IgD-negative memory B cell (primary cell): ENCODE data around the gene CDC25B. TPM values are rescaled to one million over a fixed set of nuclear protein-coding genes. Genes with fewer than 3 reads are reported as not detected.
"Not testable (repeated sequence)": the region's sequence is repeated elsewhere in the genome, so short reads cannot be mapped to it uniquely, and the experiment has no call there.

Experiments used
- H3K27ac Mint-ChIP-seq, 3 donors: one replicate each; pipeline ENCODE4 v1.8.0; 2020 to 2022; ENCODE audit warnings: mild to moderate bottlenecking in 3 of 3, mixed read lengths in 3 of 3, moderate library complexity in 1 of 3
- H3K27me3 Mint-ChIP-seq: one replicate; pipeline ENCODE4 v1.8.0; 2021; ENCODE audit warnings: mixed read lengths
- H3K36me3 Mint-ChIP-seq: one replicate; pipeline ENCODE4 v1.8.0; 2020; ENCODE audit warnings: mild to moderate bottlenecking, mixed read lengths
- H3K4me1 Mint-ChIP-seq, 3 donors: one replicate each; pipeline ENCODE4 v1.8.0; 2020 to 2022; ENCODE audit warnings: mixed read lengths in 3 of 3, mild to moderate bottlenecking in 1 of 3
- H3K4me3 Mint-ChIP-seq, 4 donors: one replicate each; pipeline ENCODE4 v1.8.0; 2020 to 2022; ENCODE audit warnings: mild to moderate bottlenecking in 4 of 4, mixed read lengths in 4 of 4, moderate library complexity in 3 of 4
- H3K9me3 Mint-ChIP-seq, 3 donors: one replicate each; pipeline ENCODE4 v1.8.0; 2020 to 2021; ENCODE audit warnings: mixed read lengths in 3 of 3, mild to moderate bottlenecking in 1 of 3
- polyA plus RNA-seq: library from polyadenylated mRNA; unstranded; fragments of 300-500 nt; fragmentation: Illumina TruSeq; gene quantifications from one replicate; pipeline ENCODE4 v1.2.3, GENCODE V29; 2021

The CDC25B gene
- polyA plus RNA-seq, 1 donor from 2014 or later, result 20.0 TPM

- Mint-ChIP-seq H3K27ac (peak overlapping the region in 2 of 3 donors; percentile 70 to 76), H3K4me3 (peak overlapping the region; percentile 50 to 94 (median 87)), H3K27me3 (no peaks in the 10 kb centered on the region), H3K4me1 (peaks cover 20 to 24% (median 20%) of the 10 kb centered on the region in 3 donors), H3K36me3 (peaks cover 1% of the 10 kb centered on the region), H3K9me3 (no peaks in the 10 kb centered on the region)
Measured at GRCh38 chr20:3786126-3786484, 10.0 kb upstream of the CDC25B start.

DNA sequence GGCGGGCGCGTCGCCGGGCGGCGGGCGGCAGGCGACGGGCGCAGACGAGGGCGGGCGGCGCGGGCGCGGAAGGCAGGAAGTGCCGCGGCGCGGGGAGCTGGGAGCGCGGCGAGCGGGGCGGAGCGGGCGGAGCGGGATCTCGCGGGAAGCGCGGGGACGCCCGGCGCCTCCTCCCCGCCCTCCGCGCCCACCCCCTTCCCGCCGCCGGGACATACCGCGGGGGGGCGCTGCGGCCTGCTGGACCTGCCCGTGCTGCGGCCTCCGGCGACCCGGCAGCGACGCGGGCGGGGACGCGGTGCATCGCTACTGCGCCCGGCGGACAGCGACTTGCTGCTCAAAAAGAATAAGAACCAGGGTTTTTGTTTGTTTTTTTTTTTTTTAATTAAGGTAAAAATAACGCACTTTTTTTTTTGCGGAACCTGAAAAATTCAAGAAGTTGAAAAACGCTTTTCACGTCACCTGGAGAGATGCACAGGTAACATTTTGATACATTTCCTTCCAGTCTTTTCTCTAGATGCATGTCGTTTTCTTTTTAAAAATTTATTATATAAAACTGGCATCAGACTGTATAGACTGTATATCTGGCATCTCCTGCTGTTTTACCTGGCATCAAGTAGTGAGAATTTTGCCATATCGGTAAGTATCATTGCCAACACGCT, 9.3 kb upstream of the CDC25B start, which contains the start of gene CENPB:
CENPB (minus strand) TSS at position 76 of the 659 bp plus-strand sequence. CDS start 257 bp downstream, outside the sequence.
- Mint-ChIP-seq H3K4me3 (peak within 1 kb of the TSS; percentile 83 to 94 (median 88)), H3K9me3 (no peaks in the 10 kb centered on the region), H3K36me3 (no peaks in the 10 kb centered on the region), H3K4me1 (peaks cover 16 to 19% (median 16%) of the 10 kb centered on the region in 3 donors), H3K27me3 (no peaks in the 10 kb centered on the region), H3K27ac (peak within 1 kb of the TSS in 2 of 3 donors; percentile 76 to 78)

DNA sequence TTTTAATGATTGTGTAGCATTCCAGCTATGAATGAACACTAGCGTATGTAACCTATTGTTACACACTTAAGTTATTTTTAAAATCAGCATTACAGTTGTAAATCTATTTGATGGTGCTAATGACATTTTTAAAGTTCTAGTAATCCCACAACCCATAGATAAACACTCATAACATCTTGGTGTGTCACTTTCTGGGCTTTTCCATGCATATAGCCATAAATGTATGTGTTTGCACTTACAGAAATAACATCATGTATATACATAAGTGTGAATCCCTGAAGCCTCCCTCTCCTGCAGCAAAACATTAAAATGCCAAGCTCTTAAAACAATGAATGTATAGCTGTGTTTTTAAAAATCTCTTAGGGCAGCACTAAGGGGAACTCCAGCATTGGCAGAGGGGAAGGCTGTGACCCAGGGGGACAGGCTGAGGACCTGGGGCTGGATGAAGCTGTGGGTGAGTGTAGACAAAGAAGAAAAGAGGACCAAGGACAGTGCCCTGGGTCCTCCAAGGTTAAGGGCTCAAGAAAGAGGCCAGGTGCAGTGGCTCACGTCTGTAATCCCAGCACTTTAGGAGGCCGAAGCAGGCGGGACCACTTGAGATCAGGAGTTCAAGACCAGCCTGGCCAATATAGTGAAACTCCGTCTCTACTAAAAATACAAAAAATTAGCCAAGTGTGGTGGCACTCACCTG, 8.6 kb upstream of the CDC25B start:
- Mint-ChIP-seq H3K27me3 (no peaks in the 10 kb centered on the region), H3K4me3 (peak overlapping the region; percentile 69 to 84 (median 76)), H3K4me1 (peaks cover 14 to 16% (median 16%) of the 10 kb centered on the region in 3 donors), H3K36me3 (no peaks in the 10 kb centered on the region), H3K9me3 (no peaks in the 10 kb centered on the region), H3K27ac (peak overlapping the region in 2 of 3 donors; percentile 67 to 78)

DNA sequence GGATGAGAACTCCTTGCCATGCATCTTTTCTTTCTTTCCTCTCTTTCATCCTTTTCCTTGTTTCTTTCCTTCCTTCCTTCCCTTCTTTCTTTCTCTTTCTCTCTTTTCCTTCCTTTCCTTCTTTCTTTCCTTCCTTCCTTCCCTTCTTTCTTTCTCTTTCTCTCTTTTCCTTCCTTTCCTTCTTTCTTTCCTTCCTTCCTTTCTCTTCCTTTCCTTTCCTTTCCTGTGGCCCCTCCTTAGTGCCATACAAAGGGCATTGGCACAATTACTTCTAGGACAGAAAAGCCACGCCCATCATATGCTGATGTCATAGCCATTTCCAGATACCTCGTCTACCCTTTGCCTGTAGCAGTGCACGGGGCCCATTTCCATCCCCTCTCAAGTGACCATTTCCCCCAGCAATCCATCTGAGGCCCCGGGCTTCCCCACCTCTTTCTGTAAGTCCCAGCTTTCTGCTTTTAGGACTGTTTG, 7.4 kb upstream of the CDC25B start:
- H3K9me3 Mint-ChIP-seq, result no peaks in the 10 kb centered on the region
- H3K4me3 Mint-ChIP-seq, result peak overlapping the region in 2 of 4 donors; percentile 70 to 84
- peak overlapping the region in 1 of 3 donors; percentile 79 for H3K27ac Mint-ChIP-seq
- peaks cover 13 to 16% (median 14%) of the 10 kb centered on the region in 3 donors for H3K4me1 Mint-ChIP-seq
- no peaks in the 10 kb centered on the region for H3K36me3 Mint-ChIP-seq
- H3K27me3 Mint-ChIP-seq, result no peaks in the 10 kb centered on the region

DNA sequence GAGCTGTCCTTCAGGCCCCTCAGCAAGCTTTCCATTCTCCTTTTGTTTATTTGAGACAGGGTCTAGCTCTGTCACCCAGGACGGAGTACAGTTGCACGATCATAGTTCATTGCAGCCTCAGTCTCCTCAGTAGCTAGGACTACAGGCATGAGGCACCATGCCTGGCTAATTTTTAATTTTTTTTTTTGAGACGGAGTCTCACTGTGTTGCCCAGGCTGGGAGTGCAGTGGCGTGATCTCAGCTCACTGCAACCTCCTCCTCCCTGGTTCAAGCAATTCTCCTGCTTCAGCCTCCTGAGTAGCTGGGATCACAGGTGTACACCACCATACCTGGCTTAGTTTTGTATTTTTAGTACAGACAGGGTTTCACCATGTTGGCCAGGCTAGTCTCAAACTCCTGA, 6.9 kb upstream of the CDC25B start:
- Mint-ChIP-seq H3K4me3 (peak overlapping the region in 2 of 4 donors; percentile 70 to 84), H3K27ac (peak overlapping the region in 1 of 3 donors; percentile 79), H3K4me1 (peaks cover 13 to 16% (median 14%) of the 10 kb centered on the region in 3 donors)
- H3K27me3 Mint-ChIP-seq, H3K9me3 Mint-ChIP-seq, H3K36me3 Mint-ChIP-seq: not testable (repeated sequence)

- peak overlapping the region in 2 of 4 donors; percentile 44 to 98 for H3K4me3 Mint-ChIP-seq
- not testable (repeated sequence) for H3K9me3 Mint-ChIP-seq, H3K27me3 Mint-ChIP-seq, H3K36me3 Mint-ChIP-seq
- H3K27ac Mint-ChIP-seq, result peak overlapping the region in 1 of 3 donors; percentile 43
- H3K4me1 Mint-ChIP-seq, result peaks cover 24 to 27% (median 26%) of the 10 kb centered on the region in 3 donors
Measured at GRCh38 chr20:3794168-3794567, 1.9 kb upstream of the CDC25B start.

- H3K36me3 Mint-ChIP-seq, result no peaks in the 10 kb centered on the region
- no peaks in the 10 kb centered on the region for H3K27me3 Mint-ChIP-seq
- H3K4me1 Mint-ChIP-seq, result peaks cover 29 to 34% (median 33%) of the 10 kb centered on the region in 3 donors
- H3K9me3 Mint-ChIP-seq, result no peaks in the 10 kb centered on the region
- peak overlapping the region; percentile 90 to 98 (median 96) for H3K4me3 Mint-ChIP-seq
- peak overlapping the region; percentile 94 to 99 (median 97) for H3K27ac Mint-ChIP-seq
Measured at GRCh38 chr20:3794701-3795420, 1.2 kb upstream of the CDC25B start.

DNA sequence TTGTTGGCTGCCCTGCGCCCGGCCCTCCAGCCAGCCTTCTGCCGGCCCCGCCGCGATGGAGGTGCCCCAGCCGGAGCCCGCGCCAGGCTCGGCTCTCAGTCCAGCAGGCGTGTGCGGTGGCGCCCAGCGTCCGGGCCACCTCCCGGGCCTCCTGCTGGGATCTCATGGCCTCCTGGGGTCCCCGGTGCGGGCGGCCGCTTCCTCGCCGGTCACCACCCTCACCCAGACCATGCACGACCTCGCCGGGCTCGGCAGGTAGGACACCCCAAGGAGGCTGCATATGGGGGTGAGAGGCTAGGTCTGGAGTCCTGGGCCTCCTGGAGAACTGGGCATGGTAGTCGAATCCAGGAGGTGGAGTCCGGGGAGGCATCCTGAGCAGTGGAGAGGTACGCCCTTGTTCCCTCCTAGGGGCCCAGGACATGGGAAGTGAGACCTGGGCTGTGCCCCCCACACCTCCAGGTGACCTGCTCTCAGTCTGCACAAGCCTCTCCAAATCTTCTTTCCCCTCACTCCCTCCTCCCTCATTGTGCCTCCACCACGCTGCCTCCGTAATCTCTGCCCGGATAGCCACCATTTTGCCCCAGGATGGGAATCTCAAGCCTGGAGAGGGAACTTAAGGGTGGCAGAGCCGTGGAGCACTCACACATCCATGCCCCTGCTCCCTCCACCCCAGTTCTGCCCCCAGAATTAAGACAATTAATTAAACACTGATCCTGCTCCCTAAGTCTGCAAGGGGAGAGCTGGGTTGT, 541 bp downstream of the CDC25B start:
- H3K36me3 Mint-ChIP-seq, result no peaks in the 10 kb centered on the region
- H3K27ac Mint-ChIP-seq, result peak overlapping the region in 2 of 3 donors; percentile 13 to 99
- peaks cover 36 to 42% (median 38%) of the 10 kb centered on the region in 3 donors for H3K4me1 Mint-ChIP-seq
- no peaks in the 10 kb centered on the region for H3K27me3 Mint-ChIP-seq
- no peaks in the 10 kb centered on the region for H3K9me3 Mint-ChIP-seq
- H3K4me3 Mint-ChIP-seq, result peak overlapping the region; percentile 76 to 98 (median 91)

- Mint-ChIP-seq H3K27ac (peak overlapping the region in 1 of 3 donors; percentile 98), H3K4me3 (peak overlapping the region; percentile 76 to 91 (median 89)), H3K4me1 (peaks cover 36 to 42% (median 38%) of the 10 kb centered on the region in 3 donors), H3K9me3 (no peaks in the 10 kb centered on the region), H3K27me3 (no peaks in the 10 kb centered on the region), H3K36me3 (no peaks in the 10 kb centered on the region)
Measured at GRCh38 chr20:3797226-3797545, 1.1 kb downstream of the CDC25B start.

GRCh38 chr20:3797592-3798372, 1.7 kb downstream of the CDC25B start:
- Mint-ChIP-seq H3K4me3 (peak overlapping the region; percentile 76 to 91 (median 89)), H3K27ac (peak overlapping the region; percentile 85 to 98 (median 98)), H3K9me3 (no peaks in the 10 kb centered on the region), H3K4me1 (peaks cover 38 to 46% (median 41%) of the 10 kb centered on the region in 3 donors), H3K36me3 (peaks cover 2% of the 10 kb centered on the region), H3K27me3 (no peaks in the 10 kb centered on the region)

GRCh38 chr20:3798373-3798768, 2.3 kb downstream of the CDC25B start:
- Mint-ChIP-seq H3K9me3 (no peaks in the 10 kb centered on the region), H3K4me1 (peaks cover 40 to 48% (median 43%) of the 10 kb centered on the region in 3 donors), H3K27ac (peak overlapping the region; percentile 85 to 98 (median 98)), H3K36me3 (peaks cover 2% of the 10 kb centered on the region), H3K27me3 (no peaks in the 10 kb centered on the region), H3K4me3 (peak overlapping the region; percentile 76 to 91 (median 89))

- peak overlapping the region; percentile 63 to 91 (median 89) for H3K4me3 Mint-ChIP-seq
- H3K9me3 Mint-ChIP-seq, result no peaks in the 10 kb centered on the region
- H3K27me3 Mint-ChIP-seq, result no peaks in the 10 kb centered on the region
- peaks cover 42 to 49% (median 43%) of the 10 kb centered on the region in 3 donors for H3K4me1 Mint-ChIP-seq
- peak overlapping the region; percentile 95 to 98 (median 98) for H3K27ac Mint-ChIP-seq
- peaks cover 2% of the 10 kb centered on the region for H3K36me3 Mint-ChIP-seq
Measured at GRCh38 chr20:3798908-3799248, 2.8 kb downstream of the CDC25B start.

DNA sequence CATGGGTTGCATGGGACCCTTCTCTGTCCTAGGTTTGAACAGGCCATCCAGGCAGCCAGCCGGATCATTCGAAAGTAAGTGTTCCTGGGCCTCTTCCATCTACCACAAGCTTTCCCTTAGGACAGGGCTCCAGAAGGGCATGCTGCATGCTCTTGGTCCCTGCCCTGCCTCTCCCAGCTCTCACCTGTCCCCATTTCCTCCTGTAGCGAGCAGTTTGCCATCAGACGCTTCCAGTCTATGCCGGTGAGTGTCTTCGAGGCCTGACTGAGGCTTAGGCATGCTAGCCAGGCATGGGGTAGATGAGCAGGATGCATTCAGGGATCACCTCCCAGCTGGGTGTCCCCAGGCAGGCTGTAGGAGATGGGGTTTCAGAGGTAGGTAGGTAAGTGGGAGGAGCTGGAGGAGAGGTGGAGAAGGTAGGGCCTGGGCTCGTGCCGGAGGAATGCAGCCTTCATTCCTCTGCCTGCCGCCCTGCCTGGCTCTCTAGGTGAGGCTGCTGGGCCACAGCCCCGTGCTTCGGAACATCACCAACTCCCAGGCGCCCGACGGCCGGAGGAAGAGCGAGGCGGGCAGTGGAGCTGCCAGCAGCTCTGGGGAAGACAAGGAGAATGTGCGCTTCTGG, 4.3 kb downstream of the CDC25B start:
- no peaks in the 10 kb centered on the region for H3K27me3 Mint-ChIP-seq
- H3K4me1 Mint-ChIP-seq, result peaks cover 41 to 48% (median 42%) of the 10 kb centered on the region in 3 donors
- no peaks in the 10 kb centered on the region for H3K9me3 Mint-ChIP-seq
- peaks cover 4% of the 10 kb centered on the region for H3K36me3 Mint-ChIP-seq
- H3K27ac Mint-ChIP-seq, result peak overlapping the region; percentile 95 to 98 (median 98)
- H3K4me3 Mint-ChIP-seq, result peak overlapping the region in 3 of 4 donors; percentile 43 to 91 (median 87)
